IPS-NIHi7 (cell line): ENCODE measurements around the gene NRXN2.
"Not testable (repeated sequence)": the region's sequence is repeated elsewhere in the genome, so short reads cannot be mapped to it uniquely, and the experiment has no call there.

ENCODE experiments used
- DNase-seq: peaks from one replicate; pipeline ENCODE4 v3.0.0; 2012; ENCODE audit warnings: mixed read lengths; ENCODE audit errors: extremely low spot score

The NRXN2 gene

DNA sequence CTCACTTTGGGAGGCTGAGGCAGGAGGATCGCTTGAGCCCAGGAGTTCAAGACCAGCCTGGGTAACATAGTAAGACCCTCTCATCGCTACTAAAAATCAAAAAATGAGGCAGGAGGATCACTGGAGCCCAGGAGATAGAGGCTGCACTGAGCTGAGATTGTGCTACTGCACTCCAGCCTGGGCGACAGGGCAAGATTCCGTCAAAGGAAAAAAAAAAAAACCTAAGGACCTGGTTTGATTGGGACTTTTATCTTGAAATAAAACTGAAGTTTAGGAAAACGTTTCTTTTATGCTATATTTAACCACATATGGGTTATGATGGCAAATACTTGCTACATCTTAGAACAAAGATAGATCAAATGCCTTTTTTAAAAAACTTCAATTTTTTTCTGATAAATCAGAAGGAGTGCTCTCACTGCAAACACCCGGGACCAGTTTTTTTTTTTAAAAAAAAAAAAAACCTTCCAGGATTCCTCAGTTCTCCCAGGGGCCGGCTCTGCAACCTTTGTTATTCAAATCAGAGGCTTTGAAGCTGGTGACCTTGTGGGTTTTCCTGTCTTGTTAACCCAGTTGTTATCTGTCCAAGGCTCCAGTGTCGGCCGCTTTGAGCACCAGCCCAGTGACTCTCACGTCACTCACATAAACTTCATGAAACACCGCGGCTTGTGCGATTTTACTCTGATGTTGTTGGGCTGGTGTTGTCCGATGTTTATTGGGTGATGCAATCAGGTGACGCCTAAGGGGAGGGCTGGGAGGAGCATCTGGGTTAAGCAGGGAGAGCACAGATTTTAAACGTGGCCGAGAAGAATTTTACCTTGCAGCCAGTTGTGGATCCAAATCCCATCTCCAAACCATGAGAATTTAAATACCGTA is 156.7 kb downstream of the NRXN2 start:
- DNase-seq, result peak; percentile 84

DNA sequence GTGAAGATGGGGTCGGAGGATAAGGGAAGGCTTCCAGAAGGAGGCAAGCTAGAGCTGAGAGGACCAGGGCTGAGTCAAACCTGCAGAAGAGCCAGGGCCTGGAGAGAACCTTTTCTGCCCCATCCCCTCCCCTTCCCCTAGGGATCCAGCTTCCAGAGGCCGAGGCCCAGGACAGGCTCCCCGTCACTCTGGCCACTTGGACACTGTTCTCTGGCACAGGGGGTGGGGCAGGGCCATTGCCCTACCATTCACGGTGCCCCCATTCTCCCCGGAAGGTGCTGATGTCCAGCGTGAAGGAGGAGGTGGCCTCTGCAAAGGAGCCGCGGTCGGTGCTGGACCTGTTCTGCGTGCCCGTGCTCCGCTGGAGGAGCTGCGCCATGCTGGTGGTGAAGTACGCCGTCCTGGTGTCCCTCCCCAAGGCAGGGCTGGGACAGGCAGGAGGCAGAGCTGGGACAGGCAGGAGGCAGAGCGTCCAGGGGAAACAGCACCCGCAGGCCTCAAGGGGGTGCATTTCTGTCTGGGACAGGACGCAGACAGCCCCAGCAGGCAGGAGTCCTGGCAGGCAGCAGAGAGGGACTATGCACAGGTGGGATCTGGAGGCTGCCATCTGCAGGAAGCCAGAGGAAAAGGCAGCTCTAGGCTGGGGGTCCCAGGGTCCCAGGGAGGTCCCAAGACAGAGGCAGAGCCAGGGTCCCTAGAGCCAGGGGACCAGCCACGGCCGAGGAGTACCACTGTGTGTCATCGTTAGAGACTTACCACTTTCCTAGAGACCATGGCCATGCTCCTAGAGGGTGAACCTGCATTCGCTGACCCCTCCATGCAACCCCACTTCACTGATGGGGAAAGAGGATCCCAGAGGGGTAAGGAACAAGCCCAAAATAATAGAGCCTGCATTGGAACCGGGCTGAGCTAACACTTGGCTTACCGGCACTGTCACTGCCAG is 157.8 kb downstream of the NRXN2 start:
- peak; percentile 84 for DNase-seq

DNA sequence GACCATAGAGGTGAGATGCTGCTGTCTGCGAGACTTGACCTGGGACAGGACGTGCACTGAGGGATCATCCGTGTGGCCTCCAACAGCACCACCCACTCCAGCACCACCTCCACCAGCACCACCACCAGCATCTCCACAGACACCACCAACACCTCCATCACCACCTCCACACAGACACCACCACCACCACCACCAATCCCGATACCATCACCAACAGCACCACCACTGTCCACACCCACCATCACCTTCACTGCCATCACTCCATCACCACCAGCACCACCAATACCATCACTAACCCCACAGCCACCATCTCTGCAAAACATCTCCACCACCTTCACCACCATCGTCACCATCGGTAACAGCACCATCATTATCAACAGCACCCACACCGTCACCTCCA is 158.6 kb downstream of the NRXN2 start:
- DNase-seq, result no peak

- no peak for DNase-seq
Observed at GRCh38 chr11:64563966-64564365, 159.0 kb downstream of the NRXN2 start.

DNA sequence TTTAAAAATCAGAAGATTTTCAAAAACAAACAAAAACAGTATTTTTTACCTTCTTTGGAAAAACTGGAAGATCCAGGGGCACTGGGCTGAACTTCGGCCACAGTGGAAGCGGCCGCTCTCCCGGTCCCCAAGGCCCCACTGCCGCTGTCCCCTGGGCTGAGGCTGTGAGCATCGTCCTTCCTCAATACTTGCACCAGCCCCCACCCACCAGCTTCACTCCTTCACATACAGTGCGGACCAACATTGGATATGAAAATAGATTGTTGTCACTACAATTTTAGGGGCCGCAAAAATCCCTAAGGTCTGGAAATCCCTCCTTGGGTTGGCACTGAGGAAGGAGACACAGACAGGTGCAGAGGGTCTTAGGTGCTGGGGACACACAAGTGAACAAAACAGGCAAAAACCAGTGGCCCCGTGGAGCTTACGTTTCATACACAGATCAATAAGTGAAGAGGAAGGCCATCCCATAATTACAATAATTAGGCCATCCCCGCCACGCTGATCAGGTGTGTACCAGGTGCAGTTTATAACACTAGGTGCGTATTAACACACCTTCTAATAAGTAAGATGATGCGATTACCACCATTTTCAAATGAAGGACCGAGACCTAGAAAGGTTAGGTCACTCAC is 160.2 kb downstream of the NRXN2 start:
- DNase-seq, result no peak

DNA sequence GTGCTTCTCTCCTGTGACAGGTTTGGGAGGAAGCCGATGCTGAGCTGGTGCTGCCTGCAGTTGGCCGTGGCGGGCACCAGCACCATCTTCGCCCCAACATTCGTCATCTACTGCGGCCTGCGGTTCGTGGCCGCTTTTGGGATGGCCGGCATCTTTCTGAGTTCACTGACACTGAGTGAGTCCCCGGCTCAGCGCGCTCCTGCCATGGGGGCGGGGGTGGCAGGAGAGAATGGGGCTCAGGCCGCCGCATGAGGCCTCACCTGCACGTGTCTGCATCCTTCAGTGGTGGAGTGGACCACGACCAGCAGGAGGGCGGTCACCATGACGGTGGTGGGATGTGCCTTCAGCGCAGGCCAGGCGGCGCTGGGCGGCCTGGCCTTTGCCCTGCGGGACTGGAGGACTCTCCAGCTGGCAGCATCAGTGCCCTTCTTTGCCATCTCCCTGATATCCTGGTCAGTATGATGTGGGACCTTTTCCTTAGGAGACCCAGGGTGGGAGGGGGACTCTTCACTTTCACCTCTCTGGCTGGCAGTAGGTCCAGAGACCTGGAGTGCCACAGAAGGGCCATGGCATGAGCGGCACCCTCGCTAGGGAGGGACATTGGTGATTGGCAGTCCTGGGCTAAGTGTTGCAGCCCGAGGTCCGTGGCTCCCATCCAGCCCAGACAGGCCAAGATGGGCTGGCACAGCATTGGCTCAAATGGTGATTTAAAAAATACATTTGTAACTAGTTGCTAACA is 160.8 kb downstream of the NRXN2 start:
- DNase-seq, result no peak

- DNase-seq, result not testable (repeated sequence)
Observed at GRCh38 chr11:64561429-64561828, 161.6 kb downstream of the NRXN2 start.

- DNase-seq, result no peak
Observed at GRCh38 chr11:64560941-64561340, 162.1 kb downstream of the NRXN2 start.

- DNase-seq, result no peak
Observed at GRCh38 chr11:64560139-64560771, 162.7 kb downstream of the NRXN2 start.

GRCh38 chr11:64559351-64560138 is 163.5 kb downstream of the NRXN2 start:
- DNase-seq, result no peak

GRCh38 chr11:64558869-64559268 is 164.1 kb downstream of the NRXN2 start:
- DNase-seq, result no peak

DNA sequence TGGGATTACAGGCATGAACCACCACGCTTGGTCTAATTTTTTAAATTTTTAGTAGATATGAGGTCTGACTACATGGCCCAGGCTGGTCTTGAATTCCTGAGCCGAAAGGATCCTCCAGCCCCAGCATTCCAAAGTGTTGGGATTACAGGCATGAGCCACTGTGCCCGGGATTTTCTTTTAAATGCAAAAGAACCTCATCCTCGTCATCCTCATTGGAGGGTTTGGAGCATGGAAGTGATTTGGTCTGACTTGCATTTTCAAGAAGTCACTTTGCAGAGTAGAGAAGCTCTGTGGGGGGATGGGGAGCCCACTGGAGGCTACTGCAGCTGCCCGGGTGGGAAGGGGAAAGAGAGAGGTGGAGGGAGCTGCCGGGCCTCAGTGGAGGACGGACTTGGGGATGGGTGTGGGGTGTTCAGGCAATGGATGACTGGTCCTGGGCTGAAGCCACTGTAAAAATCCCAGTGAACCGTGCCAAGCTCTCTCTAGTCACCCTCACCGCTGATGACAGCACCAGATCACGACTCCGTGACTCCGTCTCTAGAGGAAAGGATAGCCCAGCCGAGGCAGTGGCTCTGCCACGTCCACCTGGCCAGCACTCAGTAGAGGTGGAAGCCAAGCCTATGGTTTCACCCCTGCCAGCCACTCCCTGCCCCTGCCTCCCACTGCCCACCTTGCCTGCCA is 164.8 kb downstream of the NRXN2 start:
- DNase-seq, result no peak

GRCh38 chr11:64556721-64557250 is 166.2 kb downstream of the NRXN2 start:
- no peak for DNase-seq
